ENCODE results near the gene POC1A. TPM values are rescaled to one million over a fixed set of nuclear protein-coding genes. Genes with fewer than 3 reads are reported as not detected.

Gene POC1A
- total RNA-seq, 1 experiment from 2014 or later, result 29.0 TPM

GRCh38 chr3:52094571-52095485 lies 59.4 kb downstream of the POC1A start:
- no CpG with 5 or more reads among the region's 11 CpGs for WGBS (ENCODE audit: extremely low coverage, insufficient read length, low lambda C conversion rate)
- no peak for DNase-seq
- Histone ChIP-seq H3K9ac (ENCODE audit: extremely low read depth, insufficient read length, low read length) (no peak overlapping the region), H3K14ac (ENCODE audit: insufficient read depth, low read length) (no peak overlapping the region), H3K23me2 (ENCODE audit: insufficient read length, low read depth, low read length, poor library complexity, severe bottlenecking) (no peaks in the 10 kb centered on the region), H3T11ph (ENCODE audit: low read length) (no peak overlapping the region), H2BK20ac (ENCODE audit: low read depth, low read length, poor library complexity, severe bottlenecking) (no peak overlapping the region), H3K79me1 (ENCODE audit: insufficient read depth, low read depth, low read length, poor library complexity, severe bottlenecking) (no peaks in the 10 kb centered on the region), H3K23ac (ENCODE audit: insufficient read length, low read depth, low read length) (no peak overlapping the region), H3K4ac (ENCODE audit: low read depth, low read length) (no peak overlapping the region), H2AFZ (ENCODE audit: low read length) (no peak overlapping the region), H2BK5ac (ENCODE audit: insufficient read length, low read length) (no peak overlapping the region), H2AK5ac (ENCODE audit: insufficient read length, low read length) (no peak overlapping the region), H2BK15ac (ENCODE audit: low read depth, low read length) (no peak overlapping the region), H3K27me3 (ENCODE audit: insufficient read depth, low read length) (no peaks in the 10 kb centered on the region), H3K18ac (ENCODE audit: insufficient read length, low read depth, low read length) (no peak overlapping the region), H3K4me2 (ENCODE audit: insufficient read depth, insufficient read length, low read length) (no peak overlapping the region), H2BK120ac (ENCODE audit: low read depth, low read length, poor library complexity, severe bottlenecking) (no peak overlapping the region), H3K56ac (ENCODE audit: insufficient read length, low read depth, low read length) (no peak overlapping the region), H2BK12ac (ENCODE audit: insufficient read length, low read depth, low read length) (no peak overlapping the region), H3K79me2 (ENCODE audit: insufficient read depth, low read length) (no peaks in the 10 kb centered on the region), H4K20me1 (ENCODE audit: control insufficient read depth, insufficient read depth, insufficient read length) (no peaks in the 10 kb centered on the region), H4K91ac (ENCODE audit: insufficient read length, low read depth, low read length) (no peak overlapping the region), H3K27ac (ENCODE audit: insufficient read length, low read depth, low read length) (no peak overlapping the region), H4K5ac (ENCODE audit: insufficient read length, low read depth, low read length) (no peak overlapping the region), H3K9me3 (ENCODE audit: control insufficient read depth, low read depth, low read length) (no peaks in the 10 kb centered on the region), H3K4me1 (ENCODE audit: insufficient read depth, low read length) (no peaks in the 10 kb centered on the region), H4K8ac (replicated peaks; ENCODE audit: insufficient read length, low read depth, low read length) (no peak overlapping the region)
- no peak for TF ChIP-seq CTCF (conservative IDR thresholded peaks at IDR 0.05)
- Mint-ChIP-seq H3K4me1 (peaks cover 6 to 17% of the 10 kb centered on the region in 2 experiments), H3K27me3 (ENCODE audit: low read depth) (no peaks in the 10 kb centered on the region), H3K27ac (0 out of 7 replicates have a peak overlapping the region, but pooled peaks of 1 of the 3 experiments have one; percentile 65), H3K9me3 (no peaks in the 10 kb centered on the region), H3K36me3 (ENCODE audit: insufficient read depth in 1 of 3, low read depth in 3 of 3) (peaks cover 10 to 31% (median 28%) of the 10 kb centered on the region in 3 experiments; a peak in 6 of 7 replicates), H3K4me3 (no peak overlapping the region)

All from H9 (cell line).